GM19239 (cell line): Measurements from ENCODE around the gene KRT7.
"Not testable (repeated sequence)": the region's sequence is repeated elsewhere in the genome, so short reads cannot be mapped to it uniquely, and the experiment has no call there.

Source experiments
- DNase-seq: peaks from one replicate; pipeline ENCODE4 v3.0.0; 2011; ENCODE audit warnings: low spot score; ENCODE audit not compliant: insufficient read length
- FAIRE-seq: peaks from 2 replicates; lab custom pipeline; 2011; peaks lifted over from hg19 to GRCh38; lab: Jason Lieb, UNC

Gene KRT7

GRCh38 chr12:52227606-52228166 lies 5.4 kb upstream of the KRT7 start:
- no peak for DNase-seq
- no peak for FAIRE-seq

- FAIRE-seq = no peak
- DNase-seq = no peak
These were observed 4.7 kb upstream of the KRT7 start for GRCh38 chr12:52228366-52228765.

- no peak for FAIRE-seq
- DNase-seq = no peak
These were observed 4.1 kb upstream of the KRT7 start for GRCh38 chr12:52228931-52229330.

GRCh38 chr12:52229836-52230343 lies 3.2 kb upstream of the KRT7 start:
- FAIRE-seq (no peak), DNase-seq (no peak)

- no peak for DNase-seq
- no peak for FAIRE-seq
These were observed 2.4 kb upstream of the KRT7 start for GRCh38 chr12:52230364-52231281.

GRCh38 chr12:52231305-52232202 lies 1.5 kb upstream of the KRT7 start:
- DNase-seq = no peak
- no peak for FAIRE-seq

- DNase-seq (no peak), FAIRE-seq (no peak)
These were observed 805 bp upstream of the KRT7 start for GRCh38 chr12:52232203-52232673.

GRCh38 chr12:52233462-52234207 lies 592 bp downstream of the KRT7 start:
- no peak for FAIRE-seq
- no peak for DNase-seq

GRCh38 chr12:52234223-52234810 lies 1.3 kb downstream of the KRT7 start:
- FAIRE-seq = no peak

GRCh38 chr12:52235001-52235764 lies 2.1 kb downstream of the KRT7 start:
- FAIRE-seq = no peak
- no peak for DNase-seq

More at GRCh38 chr12:52234223-52234810, 1.3 kb downstream of the KRT7 start:
- DNase-seq = no peak

- FAIRE-seq (no peak), DNase-seq (no peak)
These were observed 2.8 kb downstream of the KRT7 start for GRCh38 chr12:52235822-52236361.

- FAIRE-seq = no peak
- no peak for DNase-seq
These were observed 3.5 kb downstream of the KRT7 start for GRCh38 chr12:52236386-52237050.

- FAIRE-seq (no peak), DNase-seq (no peak)
These were observed 5.3 kb downstream of the KRT7 start for GRCh38 chr12:52238207-52238840.

- DNase-seq = no peak
- no peak for FAIRE-seq
These were observed 6.0 kb downstream of the KRT7 start for GRCh38 chr12:52238916-52239646.

- DNase-seq = no peak
- no peak for FAIRE-seq
These were observed 6.7 kb downstream of the KRT7 start for GRCh38 chr12:52239767-52240166.

GRCh38 chr12:52240247-52240646 lies 7.2 kb downstream of the KRT7 start:
- DNase-seq, FAIRE-seq: not testable (repeated sequence)
